Jurkat, Clone E6-1 (cell line): ENCODE results near the gene SLC9A9. TPM values are rescaled to one million over a fixed set of nuclear protein-coding genes. Genes with fewer than 3 reads are reported as not detected.
"Not testable (repeated sequence)": the region's sequence is repeated elsewhere in the genome, so short reads cannot be mapped to it uniquely, and the experiment has no call there.

Experiments
- DNase-seq: peaks from one replicate; pipeline ENCODE4 v3.0.0-alpha.2; 2011; ENCODE audit warnings: low read depth, low spot score
- H3K4me3 ChIP-seq: 2 replicates; pipeline ENCODE4 v1.5.1; 2011; ENCODE audit warnings: mild to moderate bottlenecking, low read length, control low read depth, moderate library complexity
- polyA plus RNA-seq: library from polyadenylated mRNA; unstranded; fragments of >200 nt; gene quantifications from one replicate; pipeline ENCODE4 v1.2.1, GENCODE V29; 2012; ENCODE audit warnings: missing spikeins; ENCODE audit not compliant: insufficient read length, insufficient read depth

SLC9A9 gene
- polyA plus RNA-seq = 2.6 TPM

GRCh38 chr3:143847787-143848631 is at the start of gene SLC9A9:
Gene SLC9A9, minus strand, starts transcription at chr3:143848468. Its CDS starts 146 bp downstream, at chr3:143848322.
- DNase-seq = peak; percentile 64
- H3K4me3 ChIP-seq = peak within 1 kb of the TSS; percentile 91

GRCh38 chr3:143897576-143898295 is 49.5 kb upstream of the SLC9A9 start:
- no peak for DNase-seq
- H3K4me3 ChIP-seq = no peak overlapping the region

- no peak overlapping the region for H3K4me3 ChIP-seq
- no peak for DNase-seq
Measured at GRCh38 chr3:143896486-143896885, 48.2 kb upstream of the SLC9A9 start.

- no peak for DNase-seq
- H3K4me3 ChIP-seq = no peak overlapping the region
Measured at GRCh38 chr3:143895805-143896204, 47.5 kb upstream of the SLC9A9 start.

- DNase-seq = no peak
- no peak overlapping the region for H3K4me3 ChIP-seq
Measured at GRCh38 chr3:143888846-143889245, 40.6 kb upstream of the SLC9A9 start.

- DNase-seq = no peak
- H3K4me3 ChIP-seq = no peak overlapping the region
Measured at GRCh38 chr3:143888166-143888565, 39.9 kb upstream of the SLC9A9 start.

- peak; percentile 37 for DNase-seq
- no peak overlapping the region for H3K4me3 ChIP-seq
Measured at GRCh38 chr3:143885780-143886427, 37.6 kb upstream of the SLC9A9 start.

GRCh38 chr3:143884861-143885260 is 36.6 kb upstream of the SLC9A9 start:
- H3K4me3 ChIP-seq = no peak overlapping the region
- DNase-seq = no peak

- H3K4me3 ChIP-seq = no peak overlapping the region
- DNase-seq = no peak
Measured at GRCh38 chr3:143883151-143883550, 34.9 kb upstream of the SLC9A9 start.

- DNase-seq = no peak
- no peak overlapping the region for H3K4me3 ChIP-seq
Measured at GRCh38 chr3:143881095-143881494, 32.8 kb upstream of the SLC9A9 start.

GRCh38 chr3:143875546-143875945 is 27.3 kb upstream of the SLC9A9 start:
- DNase-seq = no peak
- H3K4me3 ChIP-seq = no peak overlapping the region

- not testable (repeated sequence) for H3K4me3 ChIP-seq, DNase-seq
Measured at GRCh38 chr3:143873553-143873952, 25.3 kb upstream of the SLC9A9 start.

- no peak for DNase-seq
- H3K4me3 ChIP-seq = no peak overlapping the region
Measured at GRCh38 chr3:143865302-143865701, 17.0 kb upstream of the SLC9A9 start.

- no peak for DNase-seq
- no peak overlapping the region for H3K4me3 ChIP-seq
Measured at GRCh38 chr3:143859465-143860203, 11.4 kb upstream of the SLC9A9 start.

GRCh38 chr3:143856252-143856970 is 8.1 kb upstream of the SLC9A9 start:
- no peak overlapping the region for H3K4me3 ChIP-seq
- DNase-seq = no peak

- peak; percentile 38 for DNase-seq
- H3K4me3 ChIP-seq = no peak overlapping the region
Measured at GRCh38 chr3:143855183-143855582, 6.9 kb upstream of the SLC9A9 start.

GRCh38 chr3:143851331-143852017 is 3.2 kb upstream of the SLC9A9 start:
- no peak overlapping the region for H3K4me3 ChIP-seq
- DNase-seq = no peak

- no peak overlapping the region for H3K4me3 ChIP-seq
- DNase-seq = no peak
Measured at GRCh38 chr3:143850877-143851276, 2.6 kb upstream of the SLC9A9 start.
